CD14-positive monocyte (primary cell): Measurements from ENCODE around the gene EXOC4. TPM values are rescaled to one million over a fixed set of nuclear protein-coding genes. Genes with fewer than 3 reads are reported as not detected.

ENCODE experiments used
- DNase-seq, 3 donors: peaks; one replicate each; pipeline ENCODE4 v3.0.0-alpha.2; 2011 to 2022
- H2AFZ ChIP-seq: 2 replicates; pipeline ENCODE4 v1.6.0; 2012; ENCODE audit warnings: mild to moderate bottlenecking, low read depth, low read length, inconsistent platforms; ENCODE audit not compliant: insufficient read depth, poor library complexity, severe bottlenecking
- H3K27ac ChIP-seq, 2 donors: 1 replicate in 1 of 2; 2 replicates in 1 of 2; pipeline ENCODE4 v1.5.1; 2012 to 2013; ENCODE audit warnings: low read length in 2 of 2, control low read depth in 1 of 2, inconsistent platforms in 1 of 2, low read depth in 1 of 2, mild to moderate bottlenecking in 1 of 2
- H3K27me3 ChIP-seq, 2 donors: one replicate each; pipeline versions ENCODE4 v1.6.0 to v1.6.1; 2011 to 2013; ENCODE audit warnings: low read length in 2 of 2; ENCODE audit not compliant: control insufficient read depth in 2 of 2, insufficient read depth in 2 of 2
- H3K36me3 ChIP-seq, 2 donors: replicated peaks in 1 of 2; 1 replicate in 1 of 2; 2 replicates in 1 of 2; pipeline versions ENCODE4 v1.5.1 to v1.6.1; 2012 to 2013; ENCODE audit warnings: low read length in 2 of 2, control low read depth in 1 of 2, inconsistent platforms in 1 of 2, mild to moderate bottlenecking in 1 of 2; ENCODE audit not compliant: insufficient read depth in 2 of 2, control insufficient read depth in 1 of 2
- H3K4me1 ChIP-seq, 2 donors: 1 replicate in 1 of 2; 2 replicates in 1 of 2; pipeline versions ENCODE4 v1.5.1 to v1.6.1; 2012 to 2013; ENCODE audit warnings: low read length in 2 of 2, control low read depth in 1 of 2, inconsistent platforms in 1 of 2, mild to moderate bottlenecking in 1 of 2, moderate library complexity in 1 of 2; ENCODE audit not compliant: insufficient read depth in 2 of 2, control insufficient read depth in 1 of 2
- H3K4me2 ChIP-seq: replicated peaks from 2 replicates; pipeline ENCODE3; 2012; ENCODE audit warnings: low read length, moderate library complexity, mild to moderate bottlenecking; ENCODE audit not compliant: poor library complexity, severe bottlenecking; ENCODE audit errors: extremely low read depth
- H3K4me3 ChIP-seq, 3 experiments: fragments of 200-600 bp in 1 of 3; sonication (generic) in 1 of 3; replicated peaks in 1 of 3; 1 replicate in 2 of 3; 2 replicates in 1 of 3; pipeline ENCODE4 v1.5.1; 2011 to 2013; ENCODE audit warnings: low read length in 3 of 3, mild to moderate bottlenecking in 3 of 3, control low read depth in 2 of 3, low read depth in 2 of 3, inconsistent platforms in 1 of 3, moderate library complexity in 1 of 3
- H3K79me2 ChIP-seq: 2 replicates; pipeline ENCODE4 v1.6.0; 2012; ENCODE audit warnings: mild to moderate bottlenecking, control low read depth, inconsistent platforms, low read length, moderate library complexity; ENCODE audit not compliant: insufficient read depth
- H3K9ac ChIP-seq: 2 replicates; pipeline ENCODE4 v1.6.0; 2017; ENCODE audit warnings: low read length, mild to moderate bottlenecking; ENCODE audit not compliant: insufficient read depth, poor library complexity, severe bottlenecking
- H3K9me3 ChIP-seq, 2 donors: replicated peaks in 1 of 2; 1 replicate in 1 of 2; 2 replicates in 1 of 2; pipeline versions ENCODE4 v1.5.1 to v1.6.1; 2012 to 2013; ENCODE audit warnings: low read length in 2 of 2, control low read depth in 1 of 2; ENCODE audit not compliant: control insufficient read depth in 1 of 2, insufficient read depth in 1 of 2
- H4K20me1 ChIP-seq: 2 replicates; pipeline ENCODE4 v1.6.0; 2012; ENCODE audit warnings: mild to moderate bottlenecking, low read length, control low read depth, moderate library complexity; ENCODE audit not compliant: insufficient read depth
- H3K27ac Mint-ChIP-seq, 7 donors: one replicate each; pipeline ENCODE4 v1.8.0; 2020; ENCODE audit warnings: mild to moderate bottlenecking in 7 of 7, mixed read lengths in 7 of 7, moderate library complexity in 6 of 7, inconsistent platforms in 2 of 7
- H3K27me3 Mint-ChIP-seq, 3 donors: one replicate each; pipeline ENCODE4 v1.8.0; 2021 to 2022; ENCODE audit warnings: low read depth in 3 of 3, mild to moderate bottlenecking in 3 of 3, mixed read lengths in 3 of 3, moderate library complexity in 3 of 3, inconsistent platforms in 1 of 3
- H3K36me3 Mint-ChIP-seq, 2 donors: one replicate each; pipeline ENCODE4 v1.8.0; 2020; ENCODE audit warnings: mixed read lengths in 2 of 2, inconsistent platforms in 1 of 2, mild to moderate bottlenecking in 1 of 2
- H3K4me1 Mint-ChIP-seq: one replicate; pipeline ENCODE4 v1.8.0; 2020; ENCODE audit warnings: mild to moderate bottlenecking, mixed read lengths
- H3K4me3 Mint-ChIP-seq, 2 donors: one replicate each; pipeline ENCODE4 v1.8.0; 2020; ENCODE audit warnings: mild to moderate bottlenecking in 2 of 2, mixed read lengths in 2 of 2, moderate library complexity in 1 of 2
- H3K9me3 Mint-ChIP-seq, 7 donors: one replicate each; pipeline ENCODE4 v1.8.0; 2020 to 2022; ENCODE audit warnings: mixed read lengths in 7 of 7, mild to moderate bottlenecking in 6 of 7, moderate library complexity in 6 of 7, inconsistent platforms in 2 of 7
- WGBS: methylation state at CpG from one replicate; pipeline ENCODE4 v1.1.5; 2013; ENCODE audit warnings: missing lambda C conversion rate; ENCODE audit not compliant: insufficient coverage; 5-methylcytosine and 5-hydroxymethylcytosine counted together
- intact Hi-C, 2 donors: fragments of 100-400 bp; cut with micrococcal nuclease; formaldehyde crosslinking; loops; one replicate each; pipeline versions ENCODE4 v1.15.0 to v1.15.1; 2023
- polyA plus RNA-seq, 3 donors: library from polyadenylated mRNA; depleted of rRNA in 1 of 3; unstranded in 2 of 3; stranded (reverse) in 1 of 3; fragments of 300-500 nt in 2 of 3; fragments of >200 nt in 1 of 3; fragmentation: Illumina TruSeq in 2 of 3; gene quantifications; 1 replicate in 2 of 3; 2 replicates in 1 of 3; pipeline ENCODE4 v1.2.3, GENCODE V29; 2012 to 2021
- TF ChIP-seq, protein P1 (sequence below): fragments of 200-600 bp; IDR thresholded peaks from one replicate; pipeline ENCODE4 v1.8.0; 2022; ENCODE audit warnings: antibody characterized with exemption, mild to moderate bottlenecking

Gene EXOC4
- polyA plus RNA-seq, 3 donors, result 20.6 to 22.3 (median 22.3) TPM

DNA sequence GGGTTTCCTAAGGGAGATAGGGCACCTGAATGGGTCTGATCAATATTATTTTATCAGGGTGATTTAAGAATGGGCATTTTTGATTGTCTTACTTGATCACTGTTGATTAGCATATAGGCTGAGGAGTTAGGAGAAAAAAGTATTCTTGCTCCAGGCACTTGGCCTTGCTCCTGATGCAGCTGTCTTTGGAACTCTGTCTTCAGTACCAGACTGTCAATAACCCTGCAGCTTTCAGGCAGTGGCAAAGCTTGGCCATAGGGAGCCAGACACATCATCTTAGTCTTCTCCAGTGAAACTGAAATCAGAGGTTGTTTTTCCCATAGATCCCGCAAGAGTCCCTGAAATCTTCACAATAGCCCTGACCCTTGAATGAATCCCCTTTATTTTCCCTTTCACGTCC lies 47.2 kb downstream of the EXOC4 start:
- peaks cover 5% of the 10 kb centered on the region for H3K4me1 Mint-ChIP-seq
- Histone ChIP-seq H3K4me1 (no peaks in the 10 kb centered on the region), H3K4me2 (no peak overlapping the region), H4K20me1 (peaks cover 7% of the 10 kb centered on the region), H3K36me3 (no peaks in the 10 kb centered on the region), H3K27ac (no peak overlapping the region), H3K27me3 (no peaks in the 10 kb centered on the region), H2AFZ (no peak overlapping the region), H3K9me3 (no peaks in the 10 kb centered on the region), H3K79me2 (no peaks in the 10 kb centered on the region), H3K9ac (no peak overlapping the region), H3K4me3 (no peak overlapping the region)
- intact Hi-C loops, result no loop called here
- WGBS, result 100% methylated on average over 1 of the region's 2 CpGs
- no peaks in the 10 kb centered on the region for H3K9me3 Mint-ChIP-seq
- TF ChIP-seq, protein P1, sequence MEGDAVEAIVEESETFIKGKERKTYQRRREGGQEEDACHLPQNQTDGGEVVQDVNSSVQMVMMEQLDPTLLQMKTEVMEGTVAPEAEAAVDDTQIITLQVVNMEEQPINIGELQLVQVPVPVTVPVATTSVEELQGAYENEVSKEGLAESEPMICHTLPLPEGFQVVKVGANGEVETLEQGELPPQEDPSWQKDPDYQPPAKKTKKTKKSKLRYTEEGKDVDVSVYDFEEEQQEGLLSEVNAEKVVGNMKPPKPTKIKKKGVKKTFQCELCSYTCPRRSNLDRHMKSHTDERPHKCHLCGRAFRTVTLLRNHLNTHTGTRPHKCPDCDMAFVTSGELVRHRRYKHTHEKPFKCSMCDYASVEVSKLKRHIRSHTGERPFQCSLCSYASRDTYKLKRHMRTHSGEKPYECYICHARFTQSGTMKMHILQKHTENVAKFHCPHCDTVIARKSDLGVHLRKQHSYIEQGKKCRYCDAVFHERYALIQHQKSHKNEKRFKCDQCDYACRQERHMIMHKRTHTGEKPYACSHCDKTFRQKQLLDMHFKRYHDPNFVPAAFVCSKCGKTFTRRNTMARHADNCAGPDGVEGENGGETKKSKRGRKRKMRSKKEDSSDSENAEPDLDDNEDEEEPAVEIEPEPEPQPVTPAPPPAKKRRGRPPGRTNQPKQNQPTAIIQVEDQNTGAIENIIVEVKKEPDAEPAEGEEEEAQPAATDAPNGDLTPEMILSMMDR, result no peak
- no peak overlapping the region for H3K27ac Mint-ChIP-seq
- H3K4me3 Mint-ChIP-seq, result no peak overlapping the region
- no peak for DNase-seq
- peaks cover 20 to 22% of the 10 kb centered on the region in 2 donors for H3K36me3 Mint-ChIP-seq
- H3K27me3 Mint-ChIP-seq, result no peaks in the 10 kb centered on the region

DNA sequence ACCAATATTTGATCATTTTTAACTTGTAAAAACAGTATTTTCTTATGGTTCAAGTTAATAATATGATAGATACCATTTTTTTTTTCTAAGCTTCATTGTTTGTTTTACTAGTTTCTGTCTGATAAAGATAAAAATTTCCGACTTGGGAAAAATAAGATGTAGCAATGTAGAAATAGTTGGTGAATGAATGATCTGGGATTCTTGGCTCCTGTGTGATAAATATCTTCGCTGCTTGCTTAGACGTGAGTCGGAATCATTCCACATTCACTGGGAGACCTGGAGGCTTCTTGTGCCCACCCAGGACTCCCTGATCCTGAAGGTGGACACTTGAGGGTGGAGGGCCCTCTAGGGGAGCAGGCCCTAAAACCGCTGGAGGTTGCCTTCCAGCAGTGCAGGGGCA lies 47.9 kb downstream of the EXOC4 start:
- no peaks in the 10 kb centered on the region for H3K4me1 ChIP-seq
- H3K27ac Mint-ChIP-seq, result no peak overlapping the region
- no peak overlapping the region for H3K4me3 ChIP-seq
- H3K27ac ChIP-seq, result no peak overlapping the region
- no peak overlapping the region for H2AFZ ChIP-seq
- peaks cover 5% of the 10 kb centered on the region for H3K4me1 Mint-ChIP-seq
- H3K9me3 Mint-ChIP-seq, result no peaks in the 10 kb centered on the region
- H3K9me3 ChIP-seq, result no peaks in the 10 kb centered on the region
- peaks cover 4% of the 10 kb centered on the region for H4K20me1 ChIP-seq
- no peak overlapping the region for H3K4me3 Mint-ChIP-seq
- H3K4me2 ChIP-seq, result no peak overlapping the region
- no peaks in the 10 kb centered on the region for H3K27me3 Mint-ChIP-seq
- H3K36me3 Mint-ChIP-seq, result peaks cover 20 to 22% of the 10 kb centered on the region in 2 donors
- H3K79me2 ChIP-seq, result no peaks in the 10 kb centered on the region
- TF ChIP-seq, protein P1, result no peak
- H3K9ac ChIP-seq, result no peak overlapping the region
- H3K27me3 ChIP-seq, result no peaks in the 10 kb centered on the region
- intact Hi-C loops, result no loop called here
- peaks cover 2 to 6% of the 10 kb centered on the region in 2 donors for H3K36me3 ChIP-seq
- DNase-seq, result no peak
- 97% methylated on average over 5 of the region's 5 CpGs for WGBS
